NOMO-1 (cell line): ENCODE measurements around the gene GTF3C2.
A peak's percentile ranks its signal among the peaks of the same experiment; 100 is the strongest.
"Not testable (repeated sequence)": the region's sequence is repeated elsewhere in the genome, so short reads cannot be mapped to it uniquely, and the experiment has no call there.

Experiments used
- DNase-seq, 2 experiments: peaks; one replicate each; lab custom pipeline; 2025; ENCODE audit not compliant: unreplicated experiment in 2 of 2; lab: John Stamatoyannopoulos, UW

Gene GTF3C2

DNA sequence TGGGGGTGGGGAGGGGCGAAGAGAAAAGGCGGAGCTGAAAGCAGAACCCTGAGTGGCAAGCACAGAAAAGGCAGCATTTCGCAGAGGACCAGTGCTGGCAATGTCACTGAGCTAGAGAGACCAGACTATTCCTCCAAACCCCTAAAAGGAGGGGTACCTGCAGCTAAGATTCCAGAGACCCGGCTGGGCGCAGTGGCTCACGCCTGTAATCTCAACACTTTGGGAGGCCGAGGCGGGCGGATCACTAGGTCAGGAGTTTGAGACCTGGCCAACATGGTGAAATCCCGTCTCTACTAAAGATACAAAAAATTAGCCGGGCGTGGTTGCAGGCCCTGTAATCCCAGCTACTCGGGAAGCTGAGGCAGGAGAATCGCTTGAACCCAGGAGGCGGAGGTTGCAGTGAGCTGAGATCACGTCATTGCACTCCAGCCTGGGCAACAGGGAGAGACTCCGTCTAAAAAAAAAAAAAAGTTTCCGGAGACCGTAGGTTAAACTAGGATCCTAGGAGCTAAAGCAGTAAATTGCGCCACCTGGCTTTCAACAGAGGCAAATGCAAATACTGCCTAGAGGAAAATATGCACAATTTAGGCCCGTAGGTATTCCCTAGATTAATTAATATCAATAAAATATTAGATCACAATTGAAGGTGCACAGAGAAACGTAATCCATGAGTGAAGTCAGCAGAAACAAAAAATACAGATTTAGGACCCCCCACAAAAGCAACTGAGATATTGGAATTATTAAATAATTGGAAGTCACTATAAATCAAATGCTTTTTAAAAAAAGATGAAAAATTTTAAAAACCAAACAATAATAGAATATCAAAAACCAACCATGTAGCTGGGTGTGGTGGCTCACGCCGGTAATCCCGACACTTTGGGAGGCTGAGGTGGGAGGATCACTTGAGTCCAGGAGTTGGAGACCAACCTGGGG, 53.2 kb downstream of the GTF3C2 start:
- peak; percentile 23 to 43 for DNase-seq

GRCh38 chr2:27300606-27301005, 56.0 kb downstream of the GTF3C2 start:
- not testable (repeated sequence) for DNase-seq

DNA sequence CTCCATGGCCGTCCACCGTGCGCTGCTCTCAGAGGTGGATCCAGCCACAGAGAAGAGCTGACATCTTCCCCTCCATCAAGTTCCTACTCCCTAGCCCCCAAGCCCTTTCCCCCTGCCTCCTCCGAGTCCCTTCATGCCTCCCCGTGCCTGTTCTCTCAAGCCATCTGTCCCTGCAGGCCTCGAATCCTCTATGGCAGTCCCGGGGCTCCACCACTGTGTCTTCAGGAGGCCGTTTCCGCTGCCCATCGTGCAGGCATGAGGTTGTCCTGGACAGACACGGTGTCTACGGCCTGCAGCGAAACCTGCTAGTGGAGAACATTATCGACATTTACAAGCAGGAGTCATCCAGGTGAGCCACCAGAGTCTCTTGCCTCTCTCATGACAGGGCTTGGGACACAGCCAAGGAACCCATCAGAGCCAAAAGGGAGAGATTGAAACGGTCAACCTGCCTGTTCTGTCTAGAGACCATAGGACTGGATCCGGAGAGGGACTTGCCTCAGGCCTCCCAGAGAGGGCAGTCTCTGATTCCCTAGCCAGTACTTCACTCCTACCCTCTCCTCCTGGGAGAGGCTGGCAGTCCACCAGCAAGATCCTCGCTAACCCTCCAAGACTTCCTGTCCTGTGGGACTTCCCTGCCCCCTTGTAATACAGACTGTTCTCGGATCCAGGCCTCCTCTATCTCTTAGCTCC, 58.0 kb downstream of the GTF3C2 start:
- no peak for DNase-seq

DNA sequence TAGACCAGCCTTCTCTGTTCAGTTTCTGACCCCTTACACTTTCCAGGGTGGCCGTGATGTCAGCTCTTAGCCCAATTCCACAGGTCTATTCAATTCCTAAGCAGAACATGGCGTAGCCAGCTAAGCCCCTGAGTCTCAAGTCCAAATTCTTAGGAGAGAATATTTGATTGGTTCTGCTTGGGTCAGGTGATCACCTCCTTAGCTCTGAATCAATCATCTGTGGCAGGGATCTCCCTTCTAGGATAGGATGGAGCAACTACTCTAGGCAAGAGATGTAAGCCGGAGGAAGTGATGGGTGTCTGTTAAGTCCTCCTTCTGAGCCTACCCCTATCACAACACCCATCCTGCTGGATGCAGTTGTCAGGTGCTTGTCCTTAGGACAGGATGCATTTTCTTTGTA, 59.4 kb downstream of the GTF3C2 start:
- DNase-seq: no peak

- DNase-seq: peak; percentile 32 to 50
Observed at GRCh38 chr2:27296481-27296880, 60.1 kb downstream of the GTF3C2 start.

- no peak for DNase-seq
Observed at GRCh38 chr2:27294928-27295327, 61.6 kb downstream of the GTF3C2 start.

DNA sequence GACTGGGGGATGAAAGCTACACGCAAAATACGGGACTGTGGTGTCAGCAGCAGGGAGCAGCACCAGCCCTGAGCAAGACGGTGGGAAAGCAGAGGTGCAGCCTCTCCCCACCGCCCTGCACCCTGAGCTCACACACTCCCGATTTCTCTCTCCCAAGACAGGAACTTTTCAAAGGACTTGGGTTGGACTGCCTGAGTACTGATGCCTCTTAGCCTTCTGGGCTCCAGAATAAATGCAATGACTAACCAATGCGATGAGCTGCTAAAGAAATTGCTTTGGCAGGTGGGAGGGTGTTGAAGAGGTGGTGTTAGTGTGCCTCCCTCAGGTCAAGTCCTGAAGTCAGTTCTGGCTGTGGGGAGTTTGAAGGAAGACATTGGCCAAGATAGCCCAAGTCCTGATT, 64.7 kb downstream of the GTF3C2 start:
- DNase-seq: no peak

- DNase-seq: peak; percentile 4 to 36
Observed at GRCh38 chr2:27290549-27290948, 66.0 kb downstream of the GTF3C2 start.

DNA sequence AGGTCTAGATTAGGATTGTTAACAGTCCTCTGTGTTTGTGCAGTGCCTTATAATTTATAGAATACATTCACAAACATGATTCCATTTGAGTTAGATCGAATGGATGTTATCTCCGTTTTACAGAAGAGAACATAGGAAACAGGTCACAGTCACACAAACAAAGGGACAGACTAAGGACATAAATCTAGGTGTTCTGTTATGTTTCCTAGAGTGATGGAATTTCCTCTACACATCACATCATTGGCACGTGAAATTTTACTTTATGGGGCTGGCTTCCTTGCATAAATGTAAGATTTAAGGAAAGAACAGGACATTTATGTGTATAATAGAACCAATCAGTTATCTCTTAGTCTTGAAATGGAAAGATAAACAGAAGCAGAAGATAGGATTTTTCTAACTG, 68.0 kb downstream of the GTF3C2 start:
- DNase-seq: no peak

DNA sequence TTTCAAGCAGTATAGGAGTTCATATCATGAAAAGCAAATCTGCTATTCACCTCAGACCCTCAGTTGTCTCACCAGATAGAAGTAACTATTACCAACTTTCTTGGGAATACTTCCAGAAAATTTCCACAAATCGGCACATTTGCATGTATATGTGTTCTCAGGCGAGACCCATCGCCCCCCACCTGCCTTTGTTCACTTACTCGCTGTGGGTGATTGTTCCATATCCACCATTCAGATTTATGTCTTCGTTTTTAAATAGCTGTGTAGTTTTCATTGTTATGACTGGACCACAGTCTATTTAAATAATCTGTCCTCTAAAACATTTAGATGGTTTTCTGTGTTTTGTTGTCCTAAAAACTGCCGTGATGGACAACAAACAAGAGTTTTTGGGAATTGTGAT, 71.1 kb downstream of the GTF3C2 start:
- DNase-seq: no peak

GRCh38 chr2:27284996-27285395, 71.6 kb downstream of the GTF3C2 start:
- DNase-seq: no peak

DNA sequence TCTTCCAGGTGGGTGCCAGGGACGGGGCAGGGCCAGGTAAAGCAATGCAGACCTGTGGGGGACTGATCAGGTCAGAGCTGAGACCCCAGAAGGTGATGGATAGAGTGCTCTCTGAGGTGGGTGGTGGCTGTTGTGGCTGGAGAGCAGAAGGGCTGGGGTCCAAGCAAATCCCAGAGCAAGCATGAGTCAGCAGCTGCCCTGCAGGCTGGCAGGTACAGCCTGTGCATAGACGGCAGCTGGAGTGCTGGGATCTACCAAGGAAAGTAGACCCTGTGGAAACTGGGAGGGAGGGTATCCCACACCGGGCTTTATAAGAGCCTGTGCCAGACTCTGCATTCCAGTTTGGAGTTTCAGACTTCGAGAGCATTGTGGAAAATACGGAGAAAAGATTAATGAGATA, 73.7 kb downstream of the GTF3C2 start:
- no peak for DNase-seq

- DNase-seq: no peak
Observed at GRCh38 chr2:27281855-27282559, 74.6 kb downstream of the GTF3C2 start, which contains the start of gene TRIM54. Gene TRIM54 (plus strand): TSS chr2:27282429. CDS start chr2:27282732, 303 bp downstream.

GRCh38 chr2:27281442-27281841, 75.1 kb downstream of the GTF3C2 start:
- DNase-seq: no peak

GRCh38 chr2:27280826-27281225, 75.7 kb downstream of the GTF3C2 start:
- no peak for DNase-seq

- DNase-seq: no peak
Observed at GRCh38 chr2:27278010-27278409, 78.6 kb downstream of the GTF3C2 start.
